SK-N-SH (cell line): ENCODE data around the gene CDK5. TPM values are rescaled to one million over a fixed set of nuclear protein-coding genes. Genes with fewer than 3 reads are reported as not detected.

ENCODE experiments used
- CTCF ChIA-PET: fragments of 300-600, 350-600 bp; formaldehyde crosslinking; extraction: SDS; loops from one replicate; lab custom pipeline; 2021; lab: Yijun Ruan, JAX
- POLR2A ChIA-PET: fragments of 350-600 bp; sonication (Branson Sonifier 250); formaldehyde crosslinking; extraction: SDS; loops from one replicate; lab custom pipeline; 2020; ENCODE audit warnings: antibody characterized with exemption, inconsistent platforms; lab: Yijun Ruan, JAX
- DNase-seq: peaks from one replicate; pipeline ENCODE4 v3.0.0; 2012
- H2AFZ ChIP-seq: fragments of 200-600 bp; sonication (generic); 2 replicates; pipeline ENCODE4 v1.8.1; 2016; ENCODE audit warnings: antibody characterized with exemption, mild to moderate bottlenecking, low read depth
- H3F3A ChIP-seq: fragments of 200-600 bp; sonication (generic); replicated peaks from 2 replicates; pipeline ENCODE3; 2016; ENCODE audit warnings: antibody characterized with exemption, mild to moderate bottlenecking; ENCODE audit not compliant: insufficient read depth
- H3K27ac ChIP-seq, 2 experiments: fragments of 200-500 bp in 1 of 2; fragments of 200-600 bp in 1 of 2; sonication (Bioruptor generic) in 1 of 2; sonication (generic), shearing (Covaris generic) in 1 of 2; 2 replicates each; pipeline versions ENCODE4 v1.5.1 to v1.6.1; 2014 to 2016; ENCODE audit warnings: low read depth in 2 of 2, inconsistent platforms in 1 of 2, low read length in 1 of 2, mild to moderate bottlenecking in 1 of 2, mixed read lengths in 1 of 2
- H3K27me3 ChIP-seq: fragments of 200-600 bp; sonication (generic), shearing (Covaris generic); 2 replicates; pipeline ENCODE4 v1.6.1; 2016; ENCODE audit warnings: mixed run types; ENCODE audit not compliant: insufficient read depth
- H3K36me3 ChIP-seq, 2 experiments: fragments of 200-500 bp in 1 of 2; fragments of 200-600 bp in 1 of 2; sonication (Bioruptor generic) in 1 of 2; sonication (generic) in 1 of 2; replicated peaks in 1 of 2; 2 replicates each; pipeline versions ENCODE3 to v1.5.1; 2014 to 2016; ENCODE audit warnings: low read length in 1 of 2, mild to moderate bottlenecking in 1 of 2; ENCODE audit not compliant: insufficient read depth in 2 of 2, control insufficient read depth in 1 of 2
- H3K4me1 ChIP-seq, 2 experiments: fragments of 200-500 bp in 1 of 2; fragments of 200-600 bp in 1 of 2; sonication (Bioruptor generic) in 1 of 2; sonication (generic), shearing (Covaris generic) in 1 of 2; 2 replicates each; pipeline versions ENCODE4 v1.5.1 to v1.6.1; 2014 to 2016; ENCODE audit warnings: low read depth in 1 of 2, low read length in 1 of 2, mixed run types in 1 of 2; ENCODE audit not compliant: insufficient read depth in 2 of 2, control insufficient read depth in 1 of 2
- H3K4me2 ChIP-seq: fragments of 200-600 bp; sonication (generic), shearing (Covaris generic); 2 replicates; pipeline ENCODE4 v1.6.1; 2017; ENCODE audit warnings: mixed run types
- H3K4me3 ChIP-seq, 2 experiments: fragments of 200-500 bp in 1 of 2; fragments of 200-600 bp in 1 of 2; sonication (Bioruptor generic) in 1 of 2; sonication (generic), shearing (Covaris generic) in 1 of 2; 2 replicates each; pipeline versions ENCODE4 v1.5.1 to v1.8.1; 2014 to 2016; ENCODE audit warnings: low read depth in 2 of 2, inconsistent platforms in 1 of 2, low read length in 1 of 2, mild to moderate bottlenecking in 1 of 2, mixed read lengths in 1 of 2, moderate library complexity in 1 of 2
- H3K79me2 ChIP-seq: fragments of 200-600 bp; sonication (generic); 2 replicates; pipeline ENCODE4 v1.8.1; 2017; ENCODE audit warnings: mild to moderate bottlenecking; ENCODE audit not compliant: insufficient read depth
- H3K9ac ChIP-seq: fragments of 200-600 bp; sonication (generic); 2 replicates; pipeline ENCODE4 v1.6.1; 2017; ENCODE audit warnings: mixed run types
- H3K9me2 ChIP-seq: fragments of 200-600 bp; sonication (generic); 2 replicates; pipeline ENCODE4 v1.6.1; 2017; ENCODE audit warnings: mixed run types
- H3K9me3 ChIP-seq: fragments of 200-600 bp; sonication (generic); 2 replicates; pipeline ENCODE4 v1.6.1; 2017; ENCODE audit warnings: mixed run types, mild to moderate bottlenecking, moderate library complexity
- H4K20me1 ChIP-seq: fragments of 200-600 bp; sonication (generic); 2 replicates; pipeline ENCODE4 v1.6.1; 2017; ENCODE audit warnings: mild to moderate bottlenecking, mixed run types; ENCODE audit not compliant: insufficient read depth
- CHD2 ChIP-seq: fragments of 150-350 bp; IDR thresholded peaks from 2 replicates; pipeline ENCODE4 v1.6.1; 2018; ENCODE audit warnings: low read length; ENCODE audit not compliant: partially characterized antibody
- ELF1 ChIP-seq: IDR thresholded peaks from 2 replicates; pipeline ENCODE4 v1.4.0; 2012
- EZH2phosphoT487 ChIP-seq: fragments of 200-600 bp; sonication (generic); IDR thresholded peaks from 2 replicates; pipeline ENCODE4 v1.6.1; 2017; ENCODE audit warnings: low read depth, mixed run types, mild to moderate bottlenecking, antibody characterized with exemption, moderate library complexity, borderline replicate concordance
- FOSL2 ChIP-seq: IDR thresholded peaks from 2 replicates; pipeline ENCODE4 v1.4.0; 2012; ENCODE audit warnings: low read depth, mild to moderate bottlenecking, moderate library complexity, borderline replicate concordance
- FOXJ3 ChIP-seq: sonication (generic); formaldehyde crosslinking; IDR thresholded peaks from 2 replicates; pipeline ENCODE4 v1.5.1; 2020; ENCODE audit warnings: mild to moderate bottlenecking, missing genetic modification reagents
- FOXM1 ChIP-seq: IDR thresholded peaks from 2 replicates; pipeline ENCODE4 v1.4.0; 2012; ENCODE audit warnings: low read depth, mild to moderate bottlenecking
- GABPA ChIP-seq: IDR thresholded peaks from 2 replicates; pipeline ENCODE4 v1.4.0; 2012; ENCODE audit warnings: low read depth, mild to moderate bottlenecking
- JUND ChIP-seq: IDR thresholded peaks from 2 replicates; pipeline ENCODE4 v1.4.0; 2012
- MEF2A ChIP-seq: IDR thresholded peaks from 2 replicates; pipeline ENCODE4 v1.4.0; 2012; ENCODE audit warnings: low read depth, borderline replicate concordance
- NFIC ChIP-seq: IDR thresholded peaks from 2 replicates; pipeline ENCODE4 v1.4.0; 2012; ENCODE audit warnings: borderline replicate concordance
- NRF1 ChIP-seq: IDR thresholded peaks from 2 replicates; pipeline ENCODE4 v1.6.1; 2012; ENCODE audit warnings: low read depth, mild to moderate bottlenecking, low read length
- PBX3 ChIP-seq: IDR thresholded peaks from 2 replicates; pipeline ENCODE4; 2012
- POLR2AphosphoS5 ChIP-seq: IDR thresholded peaks from 2 replicates; pipeline ENCODE4 v1.6.1; 2012; ENCODE audit warnings: low read depth, low read length
- RAD21 ChIP-seq: IDR thresholded peaks from 2 replicates; pipeline ENCODE4 v1.6.1; 2012; ENCODE audit warnings: mild to moderate bottlenecking, low read length
- RCOR1 ChIP-seq: fragments of 150-350 bp; IDR thresholded peaks from 2 replicates; pipeline ENCODE4 v1.6.1; 2017; ENCODE audit warnings: antibody characterized with exemption, low read length
- RXRA ChIP-seq: IDR thresholded peaks from 2 replicates; pipeline ENCODE4 v1.4.0; 2012; ENCODE audit warnings: low read depth, mild to moderate bottlenecking, borderline replicate concordance
- SIN3A ChIP-seq: IDR thresholded peaks from 2 replicates; pipeline ENCODE4 v1.6.1; 2012; ENCODE audit warnings: low read depth, mild to moderate bottlenecking, low read length, moderate library complexity, borderline replicate concordance
- SMC3 ChIP-seq: IDR thresholded peaks from 2 replicates; pipeline ENCODE4 v1.6.1; 2012; ENCODE audit warnings: low read depth, low read length, improper control_type of control experiment
- TCF12 ChIP-seq: IDR thresholded peaks from 2 replicates; pipeline ENCODE4 v1.4.0; 2012
- TEAD4 ChIP-seq: IDR thresholded peaks from 2 replicates; pipeline ENCODE4 v1.4.0; 2012; ENCODE audit warnings: mild to moderate bottlenecking, borderline replicate concordance; ENCODE audit not compliant: insufficient read depth
- USF2 ChIP-seq: fragments of 150-350 bp; IDR thresholded peaks from 2 replicates; pipeline ENCODE4 v1.6.1; 2017; ENCODE audit warnings: antibody characterized with exemption, low read length, low read depth, borderline replicate concordance
- whole genome bisulfite sequencing: methylation state at CpG from one replicate; pipeline ENCODE4 v1.1.6; 2017; ENCODE audit warnings: low lambda C conversion rate; 5-methylcytosine and 5-hydroxymethylcytosine counted together
- polyA plus RNA-seq, 3 experiments: library from polyadenylated mRNA; depleted of rRNA; stranded (reverse); fragments of >200 nt; gene quantifications; 2 replicates each; pipeline ENCODE4 v1.2.3, GENCODE V29; 2012
- TF ChIP-seq, protein P1 (sequence below): IDR thresholded peaks from 2 replicates; pipeline ENCODE4 v1.4.0; 2012; ENCODE audit warnings: low read depth, borderline replicate concordance
- TF ChIP-seq, protein P2 (sequence below): IDR thresholded peaks from 2 replicates; pipeline ENCODE4 v1.6.1; 2012; ENCODE audit warnings: mild to moderate bottlenecking, low read depth, low read length, moderate library complexity
- TF ChIP-seq, protein P3 (sequence below): fragments of 200-600 bp; sonication (generic); IDR thresholded peaks from 2 replicates; pipeline ENCODE4 v1.6.1; 2017; ENCODE audit warnings: antibody characterized with exemption, mild to moderate bottlenecking, moderate library complexity

The CDK5 gene
- polyA plus RNA-seq, 1 of the 3 experiments (the other 2 are of a cell fraction) = 125 TPM

GRCh38 chr7:151038951-151039849 is 18.5 kb downstream of the CDK5 start:
- H3K4me3 ChIP-seq = no peak overlapping the region
- H3F3A ChIP-seq = peaks cover 25% of the 10 kb centered on the region
- peaks cover 25 to 30% of the 10 kb centered on the region in 2 experiments for H3K4me1 ChIP-seq
- POLR2A ChIA-PET = interaction anchor here (0.8 to 2.6 kb wide), 5 partner anchors 9 to 70 kb away, joined by 3 to 12 read pairs (median 4); partner anchors contain the start of genes ABCB8, ASIC3 and FASTK
- H4K20me1 ChIP-seq = no peaks in the 10 kb centered on the region
- no peaks in the 10 kb centered on the region for H3K27me3 ChIP-seq
- no peak overlapping the region for H2AFZ ChIP-seq
- no peaks in the 10 kb centered on the region for H3K9me3 ChIP-seq
- peak overlapping the region; percentile 65 for H3K4me2 ChIP-seq
- peak overlapping the region; percentile 98 for H3K27ac ChIP-seq
- H3K9ac ChIP-seq = peak overlapping the region; percentile 73
- 14% methylated on average over 10 of the region's 12 CpGs for WGBS
- DNase-seq = peak; percentile 87
- H3K9me2 ChIP-seq = no peaks in the 10 kb centered on the region
- no peaks in the 10 kb centered on the region; the same call in 1 of the 2 replicates for H3K79me2 ChIP-seq
- CTCF ChIA-PET = interaction anchor here (0.6 to 9.5 kb wide), 18 partner anchors 9 to 103 kb away, joined by 3 to 59 read pairs (median 3); partner anchors contain the start of genes ABCB8, ASIC3 and CDK5
- peaks cover 12 to 42% of the 10 kb centered on the region in 2 experiments for H3K36me3 ChIP-seq
- TF ChIP-seq JUND (peak; percentile 83), POLR2AphosphoS5 (peak; percentile 90), GABPA (no peak), NFIC (peak; percentile 99), RAD21 (peak; percentile 23; the same call in 1 of the 2 replicates), FOSL2 (peak; percentile 82), NRF1 (no peak), EZH2phosphoT487 (no peak), FOXJ3 (CRISPR knock-in tag) (0 out of 2 replicates have a peak, but pooled peaks have one; percentile 19), SMC3 (no peak), SIN3A (peak; percentile 51; the same call in 1 of the 2 replicates), ELF1 (no peak), TEAD4 (peak; percentile 71; the same call in 1 of the 2 replicates), PBX3 (no peak; the same call in none of the 2 replicates), CHD2 (peak; percentile 12), FOXM1 (peak; percentile 70; the same call in 1 of the 2 replicates), RCOR1 (peak; percentile 48), TCF12 (peak; percentile 92), USF2 (no peak), MEF2A (no peak), RXRA (peak; percentile 93; the same call in 1 of the 2 replicates)
- TF ChIP-seq, protein P1, sequence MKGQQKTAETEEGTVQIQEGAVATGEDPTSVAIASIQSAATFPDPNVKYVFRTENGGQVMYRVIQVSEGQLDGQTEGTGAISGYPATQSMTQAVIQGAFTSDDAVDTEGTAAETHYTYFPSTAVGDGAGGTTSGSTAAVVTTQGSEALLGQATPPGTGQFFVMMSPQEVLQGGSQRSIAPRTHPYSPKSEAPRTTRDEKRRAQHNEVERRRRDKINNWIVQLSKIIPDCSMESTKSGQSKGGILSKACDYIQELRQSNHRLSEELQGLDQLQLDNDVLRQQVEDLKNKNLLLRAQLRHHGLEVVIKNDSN = no peak; the same call in 1 of the 2 replicates
- TF ChIP-seq, protein P2, sequence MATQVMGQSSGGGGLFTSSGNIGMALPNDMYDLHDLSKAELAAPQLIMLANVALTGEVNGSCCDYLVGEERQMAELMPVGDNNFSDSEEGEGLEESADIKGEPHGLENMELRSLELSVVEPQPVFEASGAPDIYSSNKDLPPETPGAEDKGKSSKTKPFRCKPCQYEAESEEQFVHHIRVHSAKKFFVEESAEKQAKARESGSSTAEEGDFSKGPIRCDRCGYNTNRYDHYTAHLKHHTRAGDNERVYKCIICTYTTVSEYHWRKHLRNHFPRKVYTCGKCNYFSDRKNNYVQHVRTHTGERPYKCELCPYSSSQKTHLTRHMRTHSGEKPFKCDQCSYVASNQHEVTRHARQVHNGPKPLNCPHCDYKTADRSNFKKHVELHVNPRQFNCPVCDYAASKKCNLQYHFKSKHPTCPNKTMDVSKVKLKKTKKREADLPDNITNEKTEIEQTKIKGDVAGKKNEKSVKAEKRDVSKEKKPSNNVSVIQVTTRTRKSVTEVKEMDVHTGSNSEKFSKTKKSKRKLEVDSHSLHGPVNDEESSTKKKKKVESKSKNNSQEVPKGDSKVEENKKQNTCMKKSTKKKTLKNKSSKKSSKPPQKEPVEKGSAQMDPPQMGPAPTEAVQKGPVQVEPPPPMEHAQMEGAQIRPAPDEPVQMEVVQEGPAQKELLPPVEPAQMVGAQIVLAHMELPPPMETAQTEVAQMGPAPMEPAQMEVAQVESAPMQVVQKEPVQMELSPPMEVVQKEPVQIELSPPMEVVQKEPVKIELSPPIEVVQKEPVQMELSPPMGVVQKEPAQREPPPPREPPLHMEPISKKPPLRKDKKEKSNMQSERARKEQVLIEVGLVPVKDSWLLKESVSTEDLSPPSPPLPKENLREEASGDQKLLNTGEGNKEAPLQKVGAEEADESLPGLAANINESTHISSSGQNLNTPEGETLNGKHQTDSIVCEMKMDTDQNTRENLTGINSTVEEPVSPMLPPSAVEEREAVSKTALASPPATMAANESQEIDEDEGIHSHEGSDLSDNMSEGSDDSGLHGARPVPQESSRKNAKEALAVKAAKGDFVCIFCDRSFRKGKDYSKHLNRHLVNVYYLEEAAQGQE = 0 out of 2 replicates have a peak, but pooled peaks have one; percentile 3
- TF ChIP-seq, protein P3, sequence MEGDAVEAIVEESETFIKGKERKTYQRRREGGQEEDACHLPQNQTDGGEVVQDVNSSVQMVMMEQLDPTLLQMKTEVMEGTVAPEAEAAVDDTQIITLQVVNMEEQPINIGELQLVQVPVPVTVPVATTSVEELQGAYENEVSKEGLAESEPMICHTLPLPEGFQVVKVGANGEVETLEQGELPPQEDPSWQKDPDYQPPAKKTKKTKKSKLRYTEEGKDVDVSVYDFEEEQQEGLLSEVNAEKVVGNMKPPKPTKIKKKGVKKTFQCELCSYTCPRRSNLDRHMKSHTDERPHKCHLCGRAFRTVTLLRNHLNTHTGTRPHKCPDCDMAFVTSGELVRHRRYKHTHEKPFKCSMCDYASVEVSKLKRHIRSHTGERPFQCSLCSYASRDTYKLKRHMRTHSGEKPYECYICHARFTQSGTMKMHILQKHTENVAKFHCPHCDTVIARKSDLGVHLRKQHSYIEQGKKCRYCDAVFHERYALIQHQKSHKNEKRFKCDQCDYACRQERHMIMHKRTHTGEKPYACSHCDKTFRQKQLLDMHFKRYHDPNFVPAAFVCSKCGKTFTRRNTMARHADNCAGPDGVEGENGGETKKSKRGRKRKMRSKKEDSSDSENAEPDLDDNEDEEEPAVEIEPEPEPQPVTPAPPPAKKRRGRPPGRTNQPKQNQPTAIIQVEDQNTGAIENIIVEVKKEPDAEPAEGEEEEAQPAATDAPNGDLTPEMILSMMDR = no peak
